GM12891 (cell line): ENCODE data around the gene CD300E.

Experiments
- PAX5 ChIP-seq: IDR thresholded peaks from 2 replicates; pipeline ENCODE4 v1.6.1; 2011; ENCODE audit warnings: low read length, moderate library complexity, mild to moderate bottlenecking; ENCODE audit not compliant: insufficient read depth, severe bottlenecking
- POLR2A ChIP-seq: IDR thresholded peaks from 2 replicates; pipeline ENCODE4 v1.6.1; 2011; ENCODE audit warnings: low read depth, low read length, control low read depth
- POLR2AphosphoS5 ChIP-seq: IDR thresholded peaks from 2 replicates; pipeline ENCODE4 v1.6.1; 2011; ENCODE audit warnings: low read depth, low read length, control low read depth
- SPI1 ChIP-seq: IDR thresholded peaks from 2 replicates; pipeline ENCODE4 v1.6.1; 2011; ENCODE audit warnings: low read depth, low read length, control low read depth
- TAF1 ChIP-seq: IDR thresholded peaks from 2 replicates; pipeline ENCODE4 v1.6.1; 2011; ENCODE audit warnings: low read depth, low read length, control low read depth

DNA sequence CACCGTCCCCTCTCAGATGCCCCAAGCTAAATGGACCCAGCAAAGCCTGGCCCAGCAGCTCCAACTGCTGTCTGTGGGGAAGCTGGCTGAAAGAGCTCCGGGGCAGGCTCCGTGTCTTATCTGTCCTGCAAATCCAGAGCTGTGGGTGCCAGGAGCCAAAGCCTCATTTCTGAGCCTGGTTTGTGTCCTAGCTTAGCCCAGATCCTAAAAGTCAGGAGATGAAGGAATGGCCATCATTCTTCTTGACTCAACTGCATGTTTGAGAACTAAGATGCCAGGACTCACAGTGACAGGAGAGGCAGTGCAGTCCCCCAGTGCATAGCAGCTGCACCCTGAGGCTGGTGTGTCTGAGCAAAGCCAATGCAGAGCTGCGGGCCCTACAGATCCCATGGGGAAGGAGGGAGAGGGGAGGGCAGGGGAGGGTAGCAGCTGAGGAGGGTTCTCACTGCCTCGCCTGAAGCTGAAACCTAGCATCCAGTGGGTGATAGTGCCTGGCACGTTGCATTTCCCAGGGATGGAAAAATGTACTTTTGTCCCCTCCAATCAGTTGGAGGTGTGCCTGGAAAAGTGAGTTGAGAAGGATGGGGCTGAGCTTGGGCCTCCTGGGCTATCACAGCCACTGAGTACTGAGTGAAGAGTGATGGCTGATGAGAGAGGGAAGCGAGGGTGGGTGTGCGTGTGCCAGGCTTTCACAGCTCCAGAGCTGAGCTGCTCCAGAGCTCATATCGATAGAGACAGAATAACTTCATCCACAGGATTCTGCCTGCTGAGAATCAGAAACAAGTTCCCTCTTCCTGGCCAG lies 24.5 kb upstream of the CD300E start:
- TF ChIP-seq PAX5 (no peak), POLR2AphosphoS5 (no peak), POLR2A (no peak), TAF1 (no peak), SPI1 (no peak)
